VCaP (cell line): Measurements from ENCODE around the gene LMF1.
A peak's percentile ranks its signal among the peaks of the same experiment; 100 is the strongest.
"Not testable (repeated sequence)": the region's sequence is repeated elsewhere in the genome, so short reads cannot be mapped to it uniquely, and the experiment has no call there.

Experiments used
- H3K27ac ChIP-seq: fragments of 450-650 bp; 2 replicates; pipeline ENCODE4 v1.5.1; 2017
- TF ChIP-seq, protein P1 (sequence below): fragments of 450-650 bp; conservative IDR thresholded peaks from 2 replicates; pipeline ENCODE4 v1.5.1; 2017; ENCODE audit warnings: mild to moderate bottlenecking, moderate library complexity

The LMF1 gene

DNA sequence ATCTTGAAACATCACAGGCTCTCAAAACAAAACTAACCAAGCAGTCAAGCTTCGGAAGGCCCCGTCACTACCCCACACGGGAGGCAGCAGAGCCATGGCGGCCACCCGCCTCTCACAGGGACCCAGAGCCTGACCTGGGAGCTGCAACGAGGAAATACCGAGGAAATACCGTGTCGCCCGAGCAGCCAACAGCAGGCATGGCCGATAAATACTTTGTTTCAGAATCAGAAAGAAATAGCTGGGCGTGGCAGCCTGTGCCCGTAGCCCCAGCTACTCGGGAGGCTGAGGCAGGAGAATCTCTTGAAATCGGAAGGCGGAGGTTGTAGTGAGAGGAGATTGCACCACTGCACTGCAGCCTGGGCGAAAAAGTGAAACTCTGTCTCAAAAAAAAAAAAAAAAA lies 6.9 kb downstream of the LMF1 start:
- H3K27ac ChIP-seq, result peak overlapping the region; percentile 94
- TF ChIP-seq, protein P1, sequence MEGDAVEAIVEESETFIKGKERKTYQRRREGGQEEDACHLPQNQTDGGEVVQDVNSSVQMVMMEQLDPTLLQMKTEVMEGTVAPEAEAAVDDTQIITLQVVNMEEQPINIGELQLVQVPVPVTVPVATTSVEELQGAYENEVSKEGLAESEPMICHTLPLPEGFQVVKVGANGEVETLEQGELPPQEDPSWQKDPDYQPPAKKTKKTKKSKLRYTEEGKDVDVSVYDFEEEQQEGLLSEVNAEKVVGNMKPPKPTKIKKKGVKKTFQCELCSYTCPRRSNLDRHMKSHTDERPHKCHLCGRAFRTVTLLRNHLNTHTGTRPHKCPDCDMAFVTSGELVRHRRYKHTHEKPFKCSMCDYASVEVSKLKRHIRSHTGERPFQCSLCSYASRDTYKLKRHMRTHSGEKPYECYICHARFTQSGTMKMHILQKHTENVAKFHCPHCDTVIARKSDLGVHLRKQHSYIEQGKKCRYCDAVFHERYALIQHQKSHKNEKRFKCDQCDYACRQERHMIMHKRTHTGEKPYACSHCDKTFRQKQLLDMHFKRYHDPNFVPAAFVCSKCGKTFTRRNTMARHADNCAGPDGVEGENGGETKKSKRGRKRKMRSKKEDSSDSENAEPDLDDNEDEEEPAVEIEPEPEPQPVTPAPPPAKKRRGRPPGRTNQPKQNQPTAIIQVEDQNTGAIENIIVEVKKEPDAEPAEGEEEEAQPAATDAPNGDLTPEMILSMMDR, result no peak

DNA sequence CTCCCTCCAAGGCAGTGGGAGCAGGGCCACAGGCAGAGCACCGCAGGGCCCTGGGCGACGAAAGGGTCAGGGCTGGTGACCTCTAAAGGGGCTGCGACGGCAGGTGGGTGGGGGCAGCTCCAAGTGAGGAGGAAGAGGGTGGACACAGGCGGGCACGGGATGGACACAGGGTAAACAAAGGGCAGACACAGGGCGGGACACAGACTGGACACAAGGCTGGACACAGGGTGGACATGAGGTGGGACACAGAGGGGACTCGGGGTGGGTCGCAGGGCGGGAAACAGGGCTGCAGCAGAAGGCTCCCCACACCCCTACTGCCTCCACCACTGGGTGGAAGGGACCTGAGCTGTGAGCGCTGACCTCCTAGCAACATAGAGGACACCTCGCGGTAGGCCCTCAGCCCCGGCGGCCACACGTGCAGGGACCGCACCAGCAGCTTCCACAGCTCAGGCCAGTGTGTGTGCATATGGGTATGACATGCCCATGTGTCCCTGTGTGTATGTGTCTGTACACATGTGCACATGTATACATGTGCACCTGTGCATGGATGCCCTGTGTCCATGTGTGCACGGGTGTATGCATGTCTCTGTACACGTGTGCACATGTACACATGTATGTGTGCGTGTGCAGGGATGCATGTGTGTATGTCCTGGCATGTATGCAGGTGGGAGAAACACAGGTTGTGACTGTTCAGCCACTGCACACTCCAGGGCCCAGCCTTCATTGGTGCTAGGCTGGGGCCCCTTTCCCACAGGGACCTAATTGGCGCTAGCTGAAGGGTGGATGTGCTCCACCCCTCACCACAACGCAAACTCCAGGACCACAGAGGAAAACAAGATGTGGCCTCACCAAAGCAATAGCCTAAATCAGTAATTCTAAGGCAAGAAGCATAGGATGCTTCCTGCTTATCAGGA lies 7.6 kb downstream of the LMF1 start:
- TF ChIP-seq, protein P1, result no peak
- H3K27ac ChIP-seq, result peak overlapping the region; percentile 94

DNA sequence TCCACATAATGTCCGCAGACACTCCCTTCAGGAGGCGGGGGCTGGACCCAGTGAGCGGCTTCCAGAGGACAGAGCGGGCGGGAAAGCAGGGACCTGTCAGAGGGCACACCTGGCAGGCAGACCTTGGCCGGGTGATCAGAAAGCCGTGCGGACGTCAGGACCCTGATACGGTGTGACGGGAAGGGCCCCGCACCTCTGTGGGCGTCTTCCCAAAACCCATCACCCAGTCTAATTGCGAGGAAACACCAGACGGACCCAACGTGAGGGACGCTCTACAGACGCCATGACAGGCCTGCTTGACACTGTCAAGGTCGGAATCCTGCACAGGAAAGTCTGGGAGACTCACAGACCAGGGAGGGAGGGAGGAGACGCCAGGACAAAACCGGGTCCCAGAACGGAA lies 8.4 kb downstream of the LMF1 start:
- H3K27ac ChIP-seq, result peak overlapping the region; percentile 94; the same call in 1 of the 2 replicates
- TF ChIP-seq, protein P1, result no peak

DNA sequence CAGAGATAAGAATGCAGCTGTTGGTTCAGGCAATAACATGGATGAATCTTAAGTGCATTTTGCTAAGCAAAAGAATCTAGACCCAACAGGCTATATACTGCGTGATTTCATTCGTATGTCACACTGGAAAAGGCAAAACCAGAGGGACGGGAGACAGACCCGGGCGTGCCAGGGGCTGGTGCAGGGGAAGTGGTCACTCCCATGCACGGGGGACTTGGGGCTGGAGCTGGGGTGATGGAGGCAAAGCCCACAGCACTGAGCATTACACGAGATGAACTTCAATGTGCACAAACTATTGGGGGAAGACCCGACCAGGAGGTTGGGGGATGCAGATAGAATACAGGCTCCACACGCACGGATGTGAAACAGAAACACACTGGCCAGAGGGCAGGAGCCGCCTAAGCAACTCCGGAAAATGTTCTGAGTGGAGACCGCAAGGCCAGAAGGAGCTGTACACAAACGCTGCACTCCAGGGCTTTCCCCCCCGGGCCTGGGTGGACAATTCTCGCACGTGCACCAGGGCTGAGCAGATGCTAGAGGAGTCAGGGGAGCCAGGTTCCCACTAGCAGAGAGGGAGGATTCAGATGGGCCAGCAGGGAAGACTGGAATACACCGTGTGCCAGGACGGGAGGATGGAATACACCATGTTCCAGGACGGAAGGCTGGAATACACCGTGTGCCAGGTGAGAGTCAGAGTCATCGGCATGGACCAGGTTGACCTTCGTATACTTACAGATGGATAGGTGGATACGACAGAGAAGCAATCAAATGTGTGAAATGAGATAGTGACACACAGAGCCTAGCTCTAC lies 11.3 kb downstream of the LMF1 start:
- no peak overlapping the region for H3K27ac ChIP-seq
- TF ChIP-seq, protein P1, result no peak

DNA sequence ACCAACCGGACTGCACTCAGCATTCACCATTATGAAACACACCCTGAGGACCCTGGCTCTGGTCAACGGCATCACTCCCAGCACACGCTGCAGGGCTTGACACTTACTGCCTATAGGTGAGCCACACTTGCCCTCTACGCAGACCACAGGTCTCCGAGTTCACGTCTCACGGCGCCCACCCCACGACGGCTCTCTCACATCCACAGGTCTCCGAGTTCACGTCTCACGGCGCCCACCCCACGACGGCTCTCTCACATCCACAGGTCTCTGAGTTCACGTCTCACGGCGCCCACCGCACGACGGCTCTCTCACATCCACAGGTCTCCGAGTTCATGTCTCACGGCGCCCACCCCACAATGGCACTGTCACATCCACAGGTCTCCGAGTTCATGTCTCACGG lies 15.0 kb downstream of the LMF1 start:
- not testable (repeated sequence) for H3K27ac ChIP-seq

DNA sequence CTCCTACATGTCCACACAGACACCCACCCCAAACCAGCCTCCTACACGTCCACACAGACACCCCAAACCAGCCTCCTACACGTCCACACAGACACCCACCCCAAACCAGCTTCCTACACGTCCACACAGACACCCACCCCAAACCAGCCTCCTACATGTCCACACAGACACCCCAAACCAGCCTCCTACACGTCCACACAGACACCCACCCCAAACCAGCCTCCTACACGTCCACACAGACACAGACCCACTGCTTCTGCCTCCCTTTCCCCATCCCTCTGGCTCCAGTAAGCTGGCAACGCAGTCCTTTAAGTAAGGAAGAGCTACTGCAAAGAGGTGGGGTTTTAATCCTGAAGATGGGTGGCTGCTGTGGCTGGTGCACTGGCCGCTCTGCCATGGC lies 17.0 kb downstream of the LMF1 start:
- H3K27ac ChIP-seq, result not testable (repeated sequence)

DNA sequence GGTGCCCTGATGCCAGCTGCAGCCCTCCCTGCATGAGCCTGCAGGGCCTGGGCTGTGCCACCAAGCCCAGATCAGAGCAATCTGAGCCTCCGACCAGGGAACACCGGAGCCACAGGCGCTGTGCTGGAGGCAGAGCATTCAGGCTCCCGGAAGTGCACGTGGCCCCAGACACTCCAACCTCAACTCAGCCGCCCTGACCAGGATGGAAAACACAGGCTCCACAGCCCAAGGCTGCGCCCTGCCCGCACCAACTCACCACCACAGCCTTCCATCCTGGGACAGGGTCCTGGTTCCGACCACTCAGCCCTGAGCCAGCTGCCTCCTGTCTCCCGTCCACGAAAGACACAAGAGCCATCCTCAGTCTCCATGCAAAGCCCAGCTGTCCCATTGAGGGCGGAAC lies 18.5 kb downstream of the LMF1 start:
- no peak overlapping the region for H3K27ac ChIP-seq
- TF ChIP-seq, protein P1, result no peak

DNA sequence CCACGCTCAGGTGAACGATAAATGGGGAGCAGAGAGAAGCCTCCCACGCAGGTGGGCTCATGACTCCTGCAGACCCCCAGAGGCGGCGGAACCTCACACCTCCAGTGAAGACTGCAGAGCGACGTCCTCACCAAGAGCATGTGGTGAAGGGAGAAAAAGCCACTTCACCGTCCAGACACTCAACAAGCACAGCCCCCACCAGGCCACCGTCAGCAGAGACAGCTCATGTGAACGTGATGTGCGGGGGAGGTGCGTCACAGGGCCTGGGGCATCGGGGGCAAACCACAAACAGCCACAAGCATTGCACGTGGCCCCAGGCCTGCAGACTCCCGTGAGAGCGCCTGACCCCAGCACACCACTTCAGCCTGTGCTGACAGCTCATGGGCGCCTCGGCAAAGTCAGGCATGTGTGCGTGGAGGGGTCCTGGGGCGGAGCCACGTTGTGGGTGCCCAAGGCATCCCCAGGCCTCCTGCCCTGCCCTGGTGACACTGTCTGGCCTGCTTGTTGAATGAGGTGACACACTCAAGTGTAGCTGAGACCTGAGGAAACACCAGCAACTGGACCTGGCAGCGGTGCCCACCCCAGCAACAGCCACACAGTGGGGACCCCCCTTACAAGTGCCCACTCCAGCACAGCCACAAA lies 19.0 kb downstream of the LMF1 start:
- no peak overlapping the region for H3K27ac ChIP-seq
- TF ChIP-seq, protein P1, result no peak

DNA sequence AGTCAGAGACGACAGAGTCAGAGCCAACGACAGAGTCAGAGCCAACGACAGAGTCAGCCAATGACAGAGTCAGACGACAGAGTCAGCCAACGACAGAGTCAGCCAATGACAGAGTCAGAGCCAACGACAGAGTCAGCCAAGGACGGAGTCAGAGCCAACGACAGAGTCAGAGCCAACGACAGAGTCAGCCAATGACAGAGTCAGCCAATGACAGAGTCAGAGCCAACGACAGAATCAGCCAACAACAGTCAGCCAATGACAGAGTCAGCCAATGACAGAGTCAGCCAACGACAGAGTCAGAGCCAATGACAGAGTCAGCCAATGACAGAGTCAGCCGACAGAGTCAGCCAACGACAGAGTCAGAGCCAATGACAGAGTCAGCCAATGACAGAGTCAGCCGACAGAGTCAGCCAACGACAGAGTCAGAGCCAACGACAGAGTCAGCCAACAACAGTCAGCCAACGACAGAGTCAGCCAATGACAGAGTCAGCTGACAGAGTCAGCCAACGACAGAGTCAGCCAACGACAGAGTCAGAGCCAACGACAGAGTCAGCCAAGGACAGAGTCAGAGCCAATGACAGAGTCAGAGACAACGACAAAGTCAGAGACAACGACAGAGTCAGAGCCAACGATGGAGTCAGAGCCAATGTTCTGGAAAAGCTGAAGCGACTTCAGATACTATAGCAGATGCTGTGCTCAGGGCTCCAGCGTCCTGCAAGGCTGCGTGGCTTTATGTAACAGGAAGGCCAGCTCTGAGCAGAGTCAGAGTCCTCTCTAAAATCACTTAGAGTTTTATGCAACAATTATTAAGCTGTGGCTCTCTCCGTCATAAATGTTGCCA lies 19.8 kb downstream of the LMF1 start:
- H3K27ac ChIP-seq, result not testable (repeated sequence)

DNA sequence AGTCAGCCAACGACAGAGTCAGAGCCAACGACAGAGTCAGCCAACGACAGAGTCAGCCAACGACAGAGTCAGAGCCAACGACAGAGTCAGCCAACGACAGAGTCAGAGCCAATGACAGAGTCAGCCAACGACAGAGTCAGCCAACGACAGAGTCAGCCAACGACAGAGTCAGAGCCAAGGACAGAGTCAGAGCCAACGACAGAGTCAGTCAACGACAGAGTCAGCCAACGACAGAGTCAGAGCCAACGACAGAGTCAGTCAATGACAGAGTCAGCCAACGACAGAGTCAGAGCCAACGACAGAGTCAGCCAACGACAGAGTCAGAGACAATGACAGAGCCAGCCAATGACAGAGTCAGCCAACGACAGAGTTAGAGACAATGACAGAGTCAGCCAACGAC lies 22.0 kb downstream of the LMF1 start:
- not testable (repeated sequence) for H3K27ac ChIP-seq

DNA sequence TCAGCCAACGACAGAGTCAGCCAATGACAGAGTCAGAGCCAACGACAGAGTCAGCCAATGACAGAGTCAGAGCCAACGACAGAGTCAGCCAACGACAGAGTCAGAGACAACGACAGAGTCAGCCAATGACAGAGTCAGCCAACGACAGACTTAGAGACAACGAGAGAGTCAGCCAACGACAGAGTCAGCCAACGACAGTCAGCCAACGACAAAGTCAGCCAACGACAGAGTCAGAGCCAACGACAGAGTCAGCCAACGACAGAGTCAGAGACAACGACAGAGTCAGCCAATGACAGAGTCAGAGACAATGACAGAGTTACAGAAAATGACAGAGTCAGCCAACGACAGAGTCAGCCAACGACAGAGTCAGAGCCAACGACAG lies 22.9 kb downstream of the LMF1 start:
- not testable (repeated sequence) for H3K27ac ChIP-seq
